HepG2 (cell line): Measurements from ENCODE around the gene NR2C1. TPM values are rescaled to one million over a fixed set of nuclear protein-coding genes. Genes with fewer than 3 reads are reported as not detected.

Experiments
- ATAC-seq: fragments of 200-7000 bp; cut with Tn5 transposase; 3 replicates; pipeline ENCODE4 v1.9.1; 2020; ENCODE audit warnings: mild to moderate bottlenecking, moderate library complexity
- BruUV-seq: library from RNA; stranded (reverse); fragments of 400-500 nt; replicated peaks from 2 replicates; lab custom pipeline; 2021; lab: Mats Ljungman, UMichigan
- CTCF ChIA-PET: fragments of 300-600 bp; formaldehyde crosslinking; extraction: SDS; loops from one replicate; lab custom pipeline; 2021; ENCODE audit warnings: low total read pairs, inconsistent platforms, low intra/inter-chr PET ratio; lab: Yijun Ruan, JAX
- POLR2A ChIA-PET: fragments of 350-600 bp; sonication (Branson Sonifier 250); formaldehyde crosslinking; loops from one replicate; lab custom pipeline; 2020; ENCODE audit warnings: antibody characterized with exemption, inconsistent platforms; lab: Yijun Ruan, JAX
- DNase-seq: peaks from one replicate; pipeline ENCODE4 v3.0.0-alpha.2; 2015; ENCODE audit warnings: low spot score
- FAIRE-seq: peaks from 3 replicates; lab custom pipeline; 2011; peaks lifted over from hg19 to GRCh38; lab: Jason Lieb, UNC
- H2AFZ ChIP-seq: one replicate; pipeline ENCODE4 v1.6.1; 2011; ENCODE audit warnings: low read length, inconsistent platforms
- H3K27ac ChIP-seq: fragments of 300-600 bp; 3 replicates; pipeline ENCODE4 v1.8.0; 2011; ENCODE audit warnings: mixed run types, mild to moderate bottlenecking, mixed read lengths, low read length, inconsistent platforms; ENCODE audit not compliant: insufficient read depth; ENCODE audit errors: extremely low read length
- H3K27me3 ChIP-seq, 2 experiments: fragments of 200-600 bp in 1 of 2; 2 replicates in 1 of 2; 3 replicates in 1 of 2; pipeline versions ENCODE4 v1.6.0 to v1.8.0; 2011; ENCODE audit warnings: low read length in 2 of 2, mild to moderate bottlenecking in 2 of 2, moderate library complexity in 2 of 2, inconsistent platforms in 1 of 2; ENCODE audit not compliant: insufficient read depth in 2 of 2, control insufficient read depth in 1 of 2
- H3K36me3 ChIP-seq, 2 experiments: fragments of 200-600 bp in 1 of 2; replicated peaks in 1 of 2; 2 replicates in 1 of 2; 3 replicates in 1 of 2; pipeline versions ENCODE4 v1.5.1 to v1.8.0; 2011; ENCODE audit warnings: low read length in 2 of 2, inconsistent platforms in 1 of 2; ENCODE audit not compliant: insufficient read depth in 2 of 2, control insufficient read depth in 1 of 2
- H3K4me1 ChIP-seq: 2 replicates; pipeline ENCODE4 v1.5.1; 2012; ENCODE audit warnings: low read length, inconsistent platforms; ENCODE audit not compliant: insufficient read depth
- H3K4me2 ChIP-seq: 2 replicates; pipeline ENCODE4 v1.6.0; 2011; ENCODE audit warnings: low read depth, low read length, inconsistent platforms
- H3K4me3 ChIP-seq, 3 experiments: fragments of 200-600 bp in 1 of 3; sonication (generic), shearing (Covaris generic) in 1 of 3; replicated peaks in 1 of 3; 2 replicates each; pipeline ENCODE4 v1.5.1; 2011 to 2016; ENCODE audit warnings: low read length in 3 of 3, inconsistent platforms in 2 of 3, low read depth in 2 of 3, mild to moderate bottlenecking in 2 of 3, control low read depth in 1 of 3, mixed read lengths in 1 of 3; ENCODE audit not compliant: insufficient read depth in 1 of 3
- H3K79me2 ChIP-seq: one replicate; pipeline ENCODE4 v1.6.1; 2011; ENCODE audit warnings: low read length, inconsistent platforms; ENCODE audit not compliant: insufficient read depth
- H3K9ac ChIP-seq: 2 replicates; pipeline ENCODE4 v1.6.0; 2011; ENCODE audit warnings: mild to moderate bottlenecking, low read depth, low read length, inconsistent platforms; ENCODE audit not compliant: insufficient read depth
- H3K9me3 ChIP-seq: 2 replicates; pipeline ENCODE4 v1.5.1; 2012; ENCODE audit warnings: mild to moderate bottlenecking, low read length
- H4K20me1 ChIP-seq: 2 replicates; pipeline ENCODE4 v1.6.0; 2011; ENCODE audit warnings: inconsistent platforms, mild to moderate bottlenecking, low read length, moderate library complexity; ENCODE audit not compliant: insufficient read depth
- CBFB ChIP-seq: sonication (generic); formaldehyde crosslinking; IDR thresholded peaks from 2 replicates; pipeline ENCODE4 v1.4.0; 2020; ENCODE audit warnings: missing genetic modification reagents
- CREB1 ChIP-seq, 2 experiments: fragments of 450-650 bp in 1 of 2; IDR thresholded peaks; 2 replicates each; pipeline ENCODE4 v1.6.1; 2016 to 2017; ENCODE audit warnings: control low read depth in 1 of 2, mild to moderate bottlenecking in 1 of 2, missing compliant biosample characterization in 1 of 2, missing genetic modification characterization in 1 of 2
- DPF2 ChIP-seq: sonication (generic); formaldehyde crosslinking; IDR thresholded peaks from 2 replicates; pipeline ENCODE4 v1.4.0; 2020; ENCODE audit warnings: mild to moderate bottlenecking, low read depth, missing genetic modification reagents, borderline replicate concordance
- PAWR ChIP-seq: sonication (generic); formaldehyde crosslinking; IDR thresholded peaks from 2 replicates; pipeline ENCODE4 v1.4.0; 2020; ENCODE audit warnings: missing genetic modification reagents, mild to moderate bottlenecking, borderline replicate concordance
- PCBP2 ChIP-seq: fragments of 200-400 bp; formaldehyde crosslinking; optimal IDR thresholded peaks from 2 replicates; pipeline ENCODE3; 2018; ENCODE audit warnings: low read length, low read depth; ENCODE audit not compliant: poor library complexity, severe bottlenecking
- RAD21 ChIP-seq: fragments of 450-650 bp; formaldehyde crosslinking; IDR thresholded peaks from 2 replicates; pipeline ENCODE4 v1.5.0; 2020; ENCODE audit warnings: mild to moderate bottlenecking
- THYN1 ChIP-seq: sonication (generic); formaldehyde crosslinking; IDR thresholded peaks from 2 replicates; pipeline ENCODE4 v1.8.1; 2023; ENCODE audit warnings: low read depth, mild to moderate bottlenecking, moderate library complexity, missing genetic modification reagents, borderline replicate concordance
- ZFAT ChIP-seq: sonication (generic); formaldehyde crosslinking; conservative IDR thresholded peaks from 2 replicates; pipeline ENCODE4 v1.8.1; 2023; ENCODE audit warnings: missing genetic modification reagents, inconsistent platforms
- ZNF138 ChIP-seq: sonication (generic); formaldehyde crosslinking; IDR thresholded peaks from 2 replicates; pipeline ENCODE4 v1.5.0; 2020; ENCODE audit warnings: mild to moderate bottlenecking, low read depth, missing genetic modification reagents
- ZNF160 ChIP-seq: sonication (generic); formaldehyde crosslinking; IDR thresholded peaks from 2 replicates; pipeline ENCODE4 v1.8.0; 2022; ENCODE audit warnings: mild to moderate bottlenecking, inconsistent platforms, missing genetic modification reagents
- ZNF230 ChIP-seq: sonication (generic); formaldehyde crosslinking; IDR thresholded peaks from 2 replicates; pipeline ENCODE4 v1.4.0; 2020; ENCODE audit warnings: mild to moderate bottlenecking, missing genetic modification reagents
- ZNF44 ChIP-seq: sonication (generic); formaldehyde crosslinking; IDR thresholded peaks from 2 replicates; pipeline ENCODE4 v1.5.1; 2020; ENCODE audit warnings: mild to moderate bottlenecking, missing genetic modification reagents
- ZNF446 ChIP-seq: sonication (generic); formaldehyde crosslinking; IDR thresholded peaks from 2 replicates; pipeline ENCODE4 v1.5.0; 2020; ENCODE audit warnings: mild to moderate bottlenecking, missing genetic modification reagents
- in situ Hi-C: cut with HindIII; loops from 2 replicates; pipeline ENCODE4 v1.10.0; 2017; ENCODE audit warnings: low pct_unique_long_range_greater_than_20kb; ENCODE audit not compliant: extremely low pct_ligation_motif_present
- intact Hi-C: fragments of 100-400 bp; cut with micrococcal nuclease; formaldehyde crosslinking; loops from one replicate; pipeline ENCODE4 v1.10.0; 2022; ENCODE audit not compliant: unreplicated experiment
- polyA plus RNA-seq, 8 experiments: library from polyadenylated mRNA; depleted of rRNA in 3 of 8; stranded (reverse) in 7 of 8; unstranded in 1 of 8; fragments of >200 nt; fragmentation: Illumina TruSeq in 4 of 8; extraction: Trizol in 4 of 8; gene quantifications; 2 replicates each; pipeline versions ENCODE4 v1.2.1 to v1.2.3, GENCODE V29; 2011 to 2016; ENCODE audit warnings: low read depth in 4 of 8, missing spikeins in 1 of 8, mixed read lengths in 1 of 8; ENCODE audit not compliant: insufficient read depth in 1 of 8
- total RNA-seq, 5 experiments: library from RNA; depleted of rRNA; stranded (reverse); fragments of >200 nt; fragmentation: Illumina TruSeq; extraction: Trizol; gene quantifications; 2 replicates each; pipeline ENCODE4 v1.2.3, GENCODE V29; 2016; ENCODE audit warnings: low read depth in 1 of 5
- TF ChIP-seq, protein P1 (sequence below): sonication (generic); formaldehyde crosslinking; IDR thresholded peaks from 2 replicates; pipeline ENCODE4 v1.4.0; 2020; ENCODE audit warnings: missing genetic modification reagents, borderline replicate concordance
- TF ChIP-seq, protein P2 (sequence below): sonication (generic); formaldehyde crosslinking; IDR thresholded peaks from 2 replicates; pipeline ENCODE4 v1.4.0; 2020; ENCODE audit warnings: missing genetic modification reagents, borderline replicate concordance
- TF ChIP-seq, protein P3 (sequence below): sonication (generic); formaldehyde crosslinking; IDR thresholded peaks from 2 replicates; pipeline ENCODE4 v1.5.1; 2020; ENCODE audit warnings: missing genetic modification reagents, mild to moderate bottlenecking, borderline replicate concordance
- TF ChIP-seq, protein P4 (sequence below): sonication (generic); formaldehyde crosslinking; IDR thresholded peaks from 2 replicates; pipeline ENCODE4 v1.8.0; 2022; ENCODE audit warnings: mild to moderate bottlenecking, missing genetic modification reagents, moderate library complexity

Gene NR2C1
- total and polyA plus RNA-seq, 2 of the 13 experiments (the other 11 are each of a cell fraction or from before 2014, with no cell fraction given) = 38.0 to 70.8 TPM

DNA sequence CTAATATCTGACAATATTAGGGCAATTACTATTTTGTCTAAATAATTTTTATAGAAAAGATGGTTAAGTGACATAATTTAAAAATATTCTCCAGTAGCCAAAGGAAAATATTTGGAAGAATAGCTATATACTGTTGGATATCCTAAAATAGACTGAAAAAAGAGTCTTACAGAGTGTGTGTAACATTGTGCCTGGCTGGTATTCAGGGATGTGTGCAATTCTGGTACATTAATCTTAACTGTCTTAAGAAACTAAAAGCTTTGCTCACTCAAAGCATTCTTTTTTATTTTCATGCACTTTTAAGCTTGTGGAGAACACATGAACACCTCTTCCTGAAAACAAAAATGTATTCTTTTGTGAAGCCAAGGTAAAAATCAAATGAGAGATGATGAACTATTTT lies 10.1 kb upstream of the NR2C1 start:
- no peak overlapping the region for H3K4me3 ChIP-seq
- ATAC-seq (no peak), DNase-seq (no peak), FAIRE-seq (no peak)
- ChIA-PET POLR2A (no interaction called here), CTCF (no interaction called here)
- H3K4me2 ChIP-seq = no peak overlapping the region
- intact Hi-C loops = no loop called here
- H3K27ac ChIP-seq = no peak overlapping the region
- no peaks in the 10 kb centered on the region for H3K36me3 ChIP-seq
- H3K4me1 ChIP-seq = peaks cover 13% of the 10 kb centered on the region
- in situ Hi-C loops = no loop called here
- no peaks in the 10 kb centered on the region for H4K20me1 ChIP-seq
- no peak overlapping the region for H3K9ac ChIP-seq
- no peaks in the 10 kb centered on the region for H3K27me3 ChIP-seq
- no peaks in the 10 kb centered on the region for H3K79me2 ChIP-seq
- no TSS peak for BruUV-seq
- no peak overlapping the region for H2AFZ ChIP-seq
- no peaks in the 10 kb centered on the region for H3K9me3 ChIP-seq
- TF ChIP-seq PCBP2 = no peak
- TF ChIP-seq CBFB (CRISPR knock-in tag) = no peak
- TF ChIP-seq ZNF230 (CRISPR knock-in tag) = no peak
- no peak for TF ChIP-seq ZNF160 (CRISPR knock-in tag)
- TF ChIP-seq, protein P1, sequence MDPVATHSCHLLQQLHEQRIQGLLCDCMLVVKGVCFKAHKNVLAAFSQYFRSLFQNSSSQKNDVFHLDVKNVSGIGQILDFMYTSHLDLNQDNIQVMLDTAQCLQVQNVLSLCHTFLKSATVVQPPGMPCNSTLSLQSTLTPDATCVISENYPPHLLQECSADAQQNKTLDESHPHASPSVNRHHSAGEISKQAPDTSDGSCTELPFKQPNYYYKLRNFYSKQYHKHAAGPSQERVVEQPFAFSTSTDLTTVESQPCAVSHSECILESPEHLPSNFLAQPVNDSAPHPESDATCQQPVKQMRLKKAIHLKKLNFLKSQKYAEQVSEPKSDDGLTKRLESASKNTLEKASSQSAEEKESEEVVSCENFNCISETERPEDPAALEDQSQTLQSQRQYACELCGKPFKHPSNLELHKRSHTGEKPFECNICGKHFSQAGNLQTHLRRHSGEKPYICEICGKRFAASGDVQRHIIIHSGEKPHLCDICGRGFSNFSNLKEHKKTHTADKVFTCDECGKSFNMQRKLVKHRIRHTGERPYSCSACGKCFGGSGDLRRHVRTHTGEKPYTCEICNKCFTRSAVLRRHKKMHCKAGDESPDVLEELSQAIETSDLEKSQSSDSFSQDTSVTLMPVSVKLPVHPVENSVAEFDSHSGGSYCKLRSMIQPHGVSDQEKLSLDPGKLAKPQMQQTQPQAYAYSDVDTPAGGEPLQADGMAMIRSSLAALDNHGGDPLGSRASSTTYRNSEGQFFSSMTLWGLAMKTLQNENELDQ (CRISPR knock-in tag) = no peak
- no peak for TF ChIP-seq ZNF138
- no peak for TF ChIP-seq ZNF44
- TF ChIP-seq, protein P2, sequence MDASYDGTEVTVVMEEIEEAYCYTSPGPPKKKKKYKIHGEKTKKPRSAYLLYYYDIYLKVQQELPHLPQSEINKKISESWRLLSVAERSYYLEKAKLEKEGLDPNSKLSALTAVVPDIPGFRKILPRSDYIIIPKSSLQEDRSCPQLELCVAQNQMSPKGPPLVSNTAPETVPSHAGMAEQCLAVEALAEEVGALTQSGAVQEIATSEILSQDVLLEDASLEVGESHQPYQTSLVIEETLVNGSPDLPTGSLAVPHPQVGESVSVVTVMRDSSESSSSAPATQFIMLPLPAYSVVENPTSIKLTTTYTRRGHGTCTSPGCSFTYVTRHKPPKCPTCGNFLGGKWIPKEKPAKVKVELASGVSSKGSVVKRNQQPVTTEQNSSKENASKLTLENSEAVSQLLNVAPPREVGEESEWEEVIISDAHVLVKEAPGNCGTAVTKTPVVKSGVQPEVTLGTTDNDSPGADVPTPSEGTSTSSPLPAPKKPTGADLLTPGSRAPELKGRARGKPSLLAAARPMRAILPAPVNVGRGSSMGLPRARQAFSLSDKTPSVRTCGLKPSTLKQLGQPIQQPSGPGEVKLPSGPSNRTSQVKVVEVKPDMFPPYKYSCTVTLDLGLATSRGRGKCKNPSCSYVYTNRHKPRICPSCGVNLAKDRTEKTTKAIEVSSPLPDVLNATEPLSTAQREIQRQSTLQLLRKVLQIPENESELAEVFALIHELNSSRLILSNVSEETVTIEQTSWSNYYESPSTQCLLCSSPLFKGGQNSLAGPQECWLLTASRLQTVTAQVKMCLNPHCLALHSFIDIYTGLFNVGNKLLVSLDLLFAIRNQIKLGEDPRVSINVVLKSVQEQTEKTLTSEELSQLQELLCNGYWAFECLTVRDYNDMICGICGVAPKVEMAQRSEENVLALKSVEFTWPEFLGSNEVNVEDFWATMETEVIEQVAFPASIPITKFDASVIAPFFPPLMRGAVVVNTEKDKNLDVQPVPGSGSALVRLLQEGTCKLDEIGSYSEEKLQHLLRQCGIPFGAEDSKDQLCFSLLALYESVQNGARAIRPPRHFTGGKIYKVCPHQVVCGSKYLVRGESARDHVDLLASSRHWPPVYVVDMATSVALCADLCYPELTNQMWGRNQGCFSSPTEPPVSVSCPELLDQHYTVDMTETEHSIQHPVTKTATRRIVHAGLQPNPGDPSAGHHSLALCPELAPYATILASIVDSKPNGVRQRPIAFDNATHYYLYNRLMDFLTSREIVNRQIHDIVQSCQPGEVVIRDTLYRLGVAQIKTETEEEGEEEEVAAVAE = no peak
- TF ChIP-seq PAWR (CRISPR knock-in tag) = no peak
- no peak for TF ChIP-seq ZFAT
- no peak for TF ChIP-seq CREB1 (IDR thresholded peaks at IDR 0.05)
- TF ChIP-seq CREB1 (CRISPR knock-in tag; IDR thresholded peaks at IDR 0.05) = no peak
- TF ChIP-seq, protein P3, sequence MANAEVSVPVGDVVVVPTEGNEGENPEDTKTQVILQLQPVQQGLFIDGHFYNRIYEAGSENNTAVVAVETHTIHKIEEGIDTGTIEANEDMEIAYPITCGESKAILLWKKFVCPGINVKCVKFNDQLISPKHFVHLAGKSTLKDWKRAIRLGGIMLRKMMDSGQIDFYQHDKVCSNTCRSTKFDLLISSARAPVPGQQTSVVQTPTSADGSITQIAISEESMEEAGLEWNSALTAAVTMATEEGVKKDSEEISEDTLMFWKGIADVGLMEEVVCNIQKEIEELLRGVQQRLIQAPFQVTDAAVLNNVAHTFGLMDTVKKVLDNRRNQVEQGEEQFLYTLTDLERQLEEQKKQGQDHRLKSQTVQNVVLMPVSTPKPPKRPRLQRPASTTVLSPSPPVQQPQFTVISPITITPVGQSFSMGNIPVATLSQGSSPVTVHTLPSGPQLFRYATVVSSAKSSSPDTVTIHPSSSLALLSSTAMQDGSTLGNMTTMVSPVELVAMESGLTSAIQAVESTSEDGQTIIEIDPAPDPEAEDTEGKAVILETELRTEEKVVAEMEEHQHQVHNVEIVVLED (CRISPR knock-in tag) = no peak
- TF ChIP-seq, protein P4, sequence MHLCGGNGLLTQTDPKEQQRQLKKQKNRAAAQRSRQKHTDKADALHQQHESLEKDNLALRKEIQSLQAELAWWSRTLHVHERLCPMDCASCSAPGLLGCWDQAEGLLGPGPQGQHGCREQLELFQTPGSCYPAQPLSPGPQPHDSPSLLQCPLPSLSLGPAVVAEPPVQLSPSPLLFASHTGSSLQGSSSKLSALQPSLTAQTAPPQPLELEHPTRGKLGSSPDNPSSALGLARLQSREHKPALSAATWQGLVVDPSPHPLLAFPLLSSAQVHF (CRISPR knock-in tag) = no peak
- no peak for TF ChIP-seq ZNF446
- no peak for TF ChIP-seq THYN1 (CRISPR knock-in tag)
- TF ChIP-seq RAD21 = no peak
- no peak for TF ChIP-seq DPF2
